Endothelial cell (in vitro differentiated cells): ENCODE results near the gene TOMM70. TPM values are rescaled to one million over a fixed set of nuclear protein-coding genes. Genes with fewer than 3 reads are reported as not detected.

Experiments used
- DNase-seq: peaks from one replicate; pipeline ENCODE4 v3.0.0; 2021; ENCODE audit warnings: low spot score
- H3K27ac Mint-ChIP-seq: one replicate; pipeline ENCODE4 v1.8.0; 2021; ENCODE audit warnings: mixed read lengths, inconsistent platforms; ENCODE audit not compliant: unreplicated experiment
- H3K27me3 Mint-ChIP-seq: one replicate; pipeline ENCODE4 v1.8.0; 2021; ENCODE audit warnings: mild to moderate bottlenecking, moderate library complexity, mixed read lengths, inconsistent platforms; ENCODE audit not compliant: unreplicated experiment
- H3K36me3 Mint-ChIP-seq: one replicate; pipeline ENCODE4 v1.8.0; 2021; ENCODE audit warnings: mild to moderate bottlenecking, low read depth, mixed read lengths, inconsistent platforms; ENCODE audit not compliant: unreplicated experiment
- H3K4me1 Mint-ChIP-seq: one replicate; pipeline ENCODE4 v1.8.0; 2021; ENCODE audit warnings: mild to moderate bottlenecking, mixed read lengths, inconsistent platforms; ENCODE audit not compliant: unreplicated experiment
- H3K4me3 Mint-ChIP-seq: one replicate; pipeline ENCODE4 v1.8.0; 2021; ENCODE audit warnings: mild to moderate bottlenecking, mixed read lengths, inconsistent platforms; ENCODE audit not compliant: unreplicated experiment
- H3K9me3 Mint-ChIP-seq: one replicate; pipeline ENCODE4 v1.8.0; 2021; ENCODE audit warnings: mixed read lengths, inconsistent platforms; ENCODE audit not compliant: unreplicated experiment
- CTCF ChIP-seq: fragments of 200-600 bp; sonication (generic); IDR thresholded peaks from one replicate; pipeline ENCODE4 v1.5.0; 2021; ENCODE audit warnings: antibody characterized with exemption; ENCODE audit not compliant: unreplicated experiment
- total RNA-seq: library from RNA; stranded (reverse); fragmentation: NEBNext Ultra II Directional; extraction: Animal tissue kit (Norgen Biotek cat#: 25700); gene quantifications from one replicate; pipeline ENCODE4 v1.2.1, GENCODE V29; 2021; ENCODE audit not compliant: unreplicated experiment

The TOMM70 gene
- total RNA-seq, 1 donor from 2014 or later = 29.1 TPM

GRCh38 chr3:100440895-100441294 is 40.0 kb upstream of the TOMM70 start:
- Mint-ChIP-seq H3K36me3 (no peaks in the 10 kb centered on the region), H3K4me3 (no peak overlapping the region), H3K27me3 (peaks cover 6% of the 10 kb centered on the region), H3K9me3 (peaks cover 5% of the 10 kb centered on the region), H3K27ac (no peak overlapping the region), H3K4me1 (peaks cover 6% of the 10 kb centered on the region)
- no peak for TF ChIP-seq CTCF
- no peak for DNase-seq

- no peak for DNase-seq
- no peak for TF ChIP-seq CTCF
- H3K27me3 Mint-ChIP-seq = peaks cover 3% of the 10 kb centered on the region
- H3K27ac Mint-ChIP-seq = no peak overlapping the region
- peaks cover 6% of the 10 kb centered on the region for H3K4me1 Mint-ChIP-seq
- peaks cover 5% of the 10 kb centered on the region for H3K9me3 Mint-ChIP-seq
- H3K36me3 Mint-ChIP-seq = peaks cover 2% of the 10 kb centered on the region
- H3K4me3 Mint-ChIP-seq = no peak overlapping the region
Measured at GRCh38 chr3:100438623-100438974, 37.7 kb upstream of the TOMM70 start.

DNA sequence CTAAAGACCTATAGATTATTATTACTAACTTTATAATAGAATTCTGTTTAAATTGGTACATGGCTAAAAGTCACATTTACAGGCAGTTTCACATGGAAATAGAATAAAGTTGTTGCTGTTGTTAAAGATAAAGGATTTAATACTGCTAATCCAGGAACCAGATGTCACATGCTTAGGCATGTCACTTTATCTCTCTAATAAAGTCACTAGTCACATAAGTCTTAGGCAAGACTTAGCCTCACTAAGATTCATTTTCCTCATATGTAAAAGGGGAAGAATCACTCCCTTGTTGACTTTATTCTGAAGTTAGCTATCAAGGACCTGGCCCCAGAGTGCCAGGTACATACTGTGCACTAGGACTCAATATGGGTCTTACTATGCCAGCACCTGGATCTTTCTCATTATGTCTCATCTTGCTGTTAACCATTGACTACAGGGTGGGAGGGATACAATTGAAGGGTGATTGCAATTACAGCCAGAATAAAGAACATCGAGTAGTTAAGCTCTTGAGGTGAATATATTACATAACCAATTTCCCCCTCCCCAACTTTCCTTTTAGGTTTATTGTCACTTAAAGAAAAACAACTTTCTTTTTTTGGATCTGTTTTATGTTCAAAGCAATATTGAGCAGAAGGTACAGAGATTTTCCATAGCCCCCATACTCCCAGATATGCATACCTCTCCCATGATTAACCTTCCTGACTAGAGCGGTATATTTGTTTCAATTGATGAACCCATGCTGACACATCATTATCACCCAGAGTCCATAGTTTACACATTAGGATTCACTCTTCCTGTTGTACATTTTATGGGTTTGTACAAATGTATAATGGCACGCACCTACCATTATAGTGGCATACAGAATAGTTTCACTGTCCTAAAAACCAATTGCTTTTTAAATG is 37.1 kb upstream of the TOMM70 start:
- Mint-ChIP-seq H3K9me3 (peaks cover 5% of the 10 kb centered on the region), H3K36me3 (peaks cover 2% of the 10 kb centered on the region), H3K4me3 (no peak overlapping the region), H3K27me3 (peaks cover 3% of the 10 kb centered on the region), H3K27ac (no peak overlapping the region), H3K4me1 (peaks cover 6% of the 10 kb centered on the region)
- no peak for DNase-seq
- no peak for TF ChIP-seq CTCF

DNA sequence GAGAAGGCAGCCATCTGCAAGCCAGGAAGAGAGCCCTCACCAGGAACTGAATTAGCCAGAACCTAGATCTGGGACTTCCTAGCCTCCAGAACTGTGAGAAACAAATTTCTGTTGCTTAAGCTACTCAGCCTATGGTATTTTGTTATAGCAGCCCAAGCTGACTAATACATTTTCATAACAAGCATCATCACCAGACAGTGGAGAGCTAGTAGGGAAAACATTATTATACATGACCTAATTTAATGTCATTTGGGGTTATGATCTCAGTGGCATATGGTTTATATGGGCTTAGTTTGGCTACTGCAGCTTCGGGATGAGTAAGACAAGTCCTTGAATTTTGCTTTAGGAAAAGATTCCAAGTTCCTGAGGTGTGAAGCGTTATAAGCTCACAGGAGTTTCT is 36.1 kb upstream of the TOMM70 start:
- TF ChIP-seq CTCF = no peak
- no peak for DNase-seq
- peaks cover 3% of the 10 kb centered on the region for H3K27me3 Mint-ChIP-seq
- H3K4me3 Mint-ChIP-seq = no peak overlapping the region
- H3K4me1 Mint-ChIP-seq = peaks cover 6% of the 10 kb centered on the region
- H3K27ac Mint-ChIP-seq = no peak overlapping the region
- H3K36me3 Mint-ChIP-seq = peaks cover 2% of the 10 kb centered on the region
- peaks cover 5% of the 10 kb centered on the region for H3K9me3 Mint-ChIP-seq

GRCh38 chr3:100429187-100429716 is 28.4 kb upstream of the TOMM70 start:
- DNase-seq = no peak
- Mint-ChIP-seq H3K27me3 (peaks cover 5% of the 10 kb centered on the region), H3K4me1 (no peaks in the 10 kb centered on the region), H3K36me3 (no peaks in the 10 kb centered on the region), H3K9me3 (no peaks in the 10 kb centered on the region), H3K27ac (no peak overlapping the region), H3K4me3 (no peak overlapping the region)
- no peak for TF ChIP-seq CTCF
